Measurements from ENCODE around the gene MPZL2. TPM values are rescaled to one million over a fixed set of nuclear protein-coding genes. Genes with fewer than 3 reads are reported as not detected.

Gene MPZL2
- total RNA-seq (2022; extraction: Qiagen RNA extraction; ENCODE audit: low read depth), result 0.08 to 0.24 TPM (median 0.20 TPM) in 3 of 5 replicates, not detected in the others

GRCh38 chr11:118263695-118264568 lies at the start of gene MPZL2:
Gene MPZL2, minus strand, starts transcription at chr11:118264297. Its CDS starts 144 bp downstream, at chr11:118264153.

GRCh38 chr11:118304568-118305248 lies 40.6 kb upstream of the MPZL2 start, which contains the start of gene CD3E:
Gene CD3E, plus strand, starts transcription at chr11:118304730. Its CDS starts 223 bp downstream, at chr11:118304953.

GRCh38 chr11:118251858-118252652 lies 12.0 kb downstream of the MPZL2 start, which contains the start of gene MPZL3:
Gene MPZL3, minus strand, starts transcription at chr11:118252365. Its CDS starts 71 bp downstream, at chr11:118252294.

GRCh38 chr11:118224511-118225188 lies 39.4 kb downstream of the MPZL2 start, which contains the start of gene JAML:
Gene JAML, minus strand, starts transcription at chr11:118225011. Its CDS starts 10,145 bp downstream, at chr11:118214866.

Other genes starting within 250 kb of the MPZL2 start
- 0.14 TPM in 1 of 5 replicates, not detected in the others for gene TMPRSS4, start 187.2 kb downstream of the MPZL2 start, total RNA-seq (2022; extraction: Qiagen RNA extraction; ENCODE audit: low read depth)
- not detected in 5 replicates for gene SMIM35, start 177.3 kb downstream of the MPZL2 start, total RNA-seq (2022; extraction: Qiagen RNA extraction; ENCODE audit: low read depth)
- gene SCN4B, start 111.5 kb downstream of the MPZL2 start, total RNA-seq (2022; extraction: Qiagen RNA extraction; ENCODE audit: low read depth), result 0.05 to 0.09 TPM in 2 of 5 replicates, not detected in the others
- not detected in 5 replicates for gene SCN2B, start 87.7 kb downstream of the MPZL2 start, total RNA-seq (2022; extraction: Qiagen RNA extraction; ENCODE audit: low read depth)
- not detected in 5 replicates for gene JAML, start 39.3 kb downstream of the MPZL2 start, total RNA-seq (2022; extraction: Qiagen RNA extraction; ENCODE audit: low read depth)
- gene MPZL3, start 11.9 kb downstream of the MPZL2 start, total RNA-seq (2022; extraction: Qiagen RNA extraction; ENCODE audit: low read depth), result 0.28 to 0.49 TPM (median 0.42 TPM) in 5 replicates
- gene CD3E, start 40.4 kb upstream of the MPZL2 start, total RNA-seq (2022; extraction: Qiagen RNA extraction; ENCODE audit: low read depth), result not detected in 5 replicates
- gene CD3D, start 78.4 kb upstream of the MPZL2 start, total RNA-seq (2022; extraction: Qiagen RNA extraction; ENCODE audit: low read depth), result not detected in 5 replicates
- gene CD3G, start 80.0 kb upstream of the MPZL2 start, total RNA-seq (2022; extraction: Qiagen RNA extraction; ENCODE audit: low read depth), result not detected in 5 replicates
- gene UBE4A, start 95.3 kb upstream of the MPZL2 start, total RNA-seq (2022; extraction: Qiagen RNA extraction; ENCODE audit: low read depth), result 7.0 to 11.1 TPM (median 9.9 TPM) in 5 replicates
- 180 to 218 TPM (median 190 TPM) in 5 replicates for gene ATP5MG, start 137.3 kb upstream of the MPZL2 start, total RNA-seq (2022; extraction: Qiagen RNA extraction; ENCODE audit: low read depth)
- 11.4 to 14.8 TPM (median 13.0 TPM) in 5 replicates for gene KMT2A, start 172.2 kb upstream of the MPZL2 start, total RNA-seq (2022; extraction: Qiagen RNA extraction; ENCODE audit: low read depth)

Data from A549 treated with ZK216348 at 1 μM for 4 hours (cell line).